GM19351 (cell line): ENCODE results near the gene FARP2.

ENCODE experiments used
- ATAC-seq: cut with Tn5 transposase; IDR thresholded peaks from one replicate; pipeline ENCODE4 v1.9.1; 2021; ENCODE audit warnings: mild to moderate bottlenecking, moderate library complexity; ENCODE audit not compliant: unreplicated experiment

Gene FARP2

DNA sequence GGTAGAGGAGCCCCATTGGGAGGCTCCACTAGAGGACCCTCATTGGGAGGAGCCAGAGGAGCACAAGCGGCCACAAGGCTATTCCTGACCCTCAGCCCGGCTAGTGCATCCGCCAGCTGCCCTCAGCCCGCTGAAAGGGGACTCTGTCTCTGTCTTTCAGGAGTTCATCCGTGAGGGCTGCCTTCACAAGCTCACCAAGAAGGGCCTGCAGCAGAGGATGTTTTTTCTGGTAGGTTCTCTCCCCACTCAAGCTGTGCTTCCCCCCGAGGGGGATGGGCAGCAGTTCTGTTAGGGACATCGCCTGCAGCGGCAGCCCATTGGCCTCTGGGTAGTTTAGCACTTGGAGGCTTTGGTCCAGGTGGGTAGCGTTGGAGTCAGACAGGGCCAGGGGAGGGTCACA, 127.2 kb downstream of the FARP2 start:
- no peak for ATAC-seq

- ATAC-seq: no peak
Measured at GRCh38 chr2:241485172-241485911, 129.3 kb downstream of the FARP2 start.

DNA sequence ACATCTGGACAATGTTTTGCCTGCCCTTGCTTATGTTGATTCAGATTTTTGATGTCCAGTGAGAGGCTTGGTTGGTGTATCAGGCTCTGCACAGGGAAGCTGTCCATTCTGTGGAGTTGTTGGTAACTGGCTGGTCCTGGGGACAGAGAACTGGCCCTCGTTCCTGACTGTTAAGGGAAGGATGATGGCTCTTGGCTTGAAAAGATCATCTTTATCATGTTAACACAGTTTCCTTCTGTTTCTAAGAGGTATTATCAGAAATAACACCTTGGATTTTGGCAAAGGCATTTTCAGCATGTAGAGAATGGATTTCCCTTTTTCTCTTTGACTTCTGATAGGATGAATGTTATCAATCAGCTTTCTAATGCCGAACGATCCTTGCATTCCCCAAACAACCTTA, 133.0 kb downstream of the FARP2 start:
- ATAC-seq: no peak

- ATAC-seq: no peak
Measured at GRCh38 chr2:241489733-241490680, 133.9 kb downstream of the FARP2 start.

GRCh38 chr2:241490825-241491506, 134.9 kb downstream of the FARP2 start:
- no peak for ATAC-seq

DNA sequence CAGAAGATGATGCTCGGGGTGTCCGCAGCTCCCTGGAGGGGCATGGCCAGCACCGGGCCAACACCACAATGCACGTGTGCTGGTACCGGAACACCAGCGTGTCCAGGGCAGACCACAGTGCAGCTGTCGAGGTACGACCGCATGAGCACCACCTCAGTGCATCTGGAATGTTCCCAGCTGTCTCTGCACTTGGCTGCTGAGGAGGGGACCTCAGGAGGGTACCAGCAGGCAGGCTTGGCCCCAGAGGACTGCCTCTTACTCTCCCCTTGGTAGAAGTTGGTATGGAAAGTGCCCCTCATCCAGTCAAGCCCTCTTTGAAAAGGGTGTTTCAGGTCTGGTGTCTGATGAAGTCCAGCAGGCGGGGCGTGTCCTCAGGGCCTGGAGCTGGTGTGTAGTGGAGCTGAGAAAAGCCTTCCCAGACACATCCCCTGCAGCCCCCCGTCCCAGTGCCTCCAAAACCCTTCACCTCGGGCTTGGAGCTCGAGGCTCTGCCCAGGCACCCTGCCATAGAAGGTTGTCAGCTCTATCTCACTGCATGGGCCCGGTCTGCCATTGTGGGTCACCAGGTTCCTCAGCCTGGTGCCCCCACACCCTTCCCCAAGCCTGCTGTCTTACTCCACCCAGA, 135.6 kb downstream of the FARP2 start:
- ATAC-seq: no peak

DNA sequence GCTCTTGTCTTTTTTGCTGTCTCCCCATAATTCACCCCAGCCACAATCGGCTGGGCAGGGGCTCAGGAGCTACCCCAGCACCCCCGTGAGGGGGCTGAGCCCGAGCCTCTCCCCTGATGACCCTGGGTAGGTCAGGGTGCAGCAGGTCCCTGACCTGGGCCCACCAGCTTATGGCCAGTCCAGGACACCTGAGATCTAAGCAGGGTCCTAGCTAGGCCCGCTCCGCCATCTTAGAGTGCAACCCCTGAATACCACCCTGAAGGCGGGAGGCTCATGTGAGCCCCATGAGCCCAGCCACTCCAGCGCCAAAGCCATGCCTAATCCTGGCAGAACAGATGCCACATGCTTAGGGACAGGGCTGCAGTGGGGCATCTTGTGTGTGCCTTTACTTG, 136.1 kb downstream of the FARP2 start:
- no peak for ATAC-seq

DNA sequence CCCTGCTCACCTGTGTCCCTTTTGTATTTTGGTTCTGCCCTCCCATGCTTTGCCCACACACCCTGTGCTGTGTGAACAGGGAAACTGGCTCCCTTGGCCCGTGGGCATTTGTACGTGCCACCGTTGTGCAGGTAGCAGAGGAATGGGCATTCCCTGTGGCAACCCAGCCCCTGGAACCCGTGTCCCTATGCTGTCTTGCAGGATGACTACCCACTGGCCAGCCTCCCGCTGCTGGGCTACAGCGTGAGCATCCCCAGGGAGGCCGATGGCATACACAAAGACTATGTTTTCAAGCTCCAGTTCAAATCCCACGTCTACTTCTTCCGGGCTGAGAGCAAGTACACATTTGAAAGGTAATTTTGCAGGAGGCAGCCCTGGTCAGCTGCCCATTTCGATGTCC, 137.0 kb downstream of the FARP2 start:
- ATAC-seq: no peak

GRCh38 chr2:241494311-241494908, 138.3 kb downstream of the FARP2 start:
- ATAC-seq: no peak

DNA sequence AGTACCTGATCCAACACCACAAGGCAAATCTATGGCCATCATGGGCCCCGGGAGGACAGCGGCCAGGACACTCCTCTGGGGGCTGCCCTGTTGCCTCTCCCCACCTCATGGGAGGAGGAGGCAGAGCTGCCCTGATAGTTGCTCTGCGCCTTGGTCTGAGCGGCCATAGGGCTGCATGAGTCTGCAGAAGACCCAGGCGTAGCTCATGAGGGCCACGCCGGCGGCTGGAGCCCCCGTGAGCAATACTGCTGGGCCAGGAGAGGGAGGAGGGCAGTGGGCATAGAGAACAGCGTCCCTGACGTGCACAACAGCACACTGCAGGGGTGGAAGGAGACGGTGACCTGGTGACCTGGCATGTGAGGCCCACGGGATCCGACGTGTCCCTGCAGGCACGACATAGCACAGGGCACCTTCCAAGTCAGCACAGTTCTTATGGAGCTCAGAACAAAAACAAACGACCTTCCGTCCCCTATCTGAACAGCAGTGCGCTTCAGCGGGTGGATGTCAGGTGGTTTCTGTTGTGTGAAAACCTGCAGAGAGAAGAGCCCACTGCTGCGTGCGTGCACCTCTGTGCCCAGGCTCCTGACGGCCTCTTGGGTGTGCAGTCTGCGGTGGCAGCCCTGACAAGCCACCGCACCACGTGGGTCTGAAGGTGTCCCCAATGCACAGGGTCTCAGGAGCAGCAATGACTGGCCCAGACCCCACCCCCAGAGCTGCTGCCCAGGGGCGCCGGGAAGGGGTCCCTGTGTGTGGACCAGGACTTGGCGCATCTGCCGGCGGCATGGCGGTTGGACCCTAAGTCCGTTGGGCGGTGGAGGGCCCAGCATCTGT, 139.3 kb downstream of the FARP2 start:
- ATAC-seq: no peak

DNA sequence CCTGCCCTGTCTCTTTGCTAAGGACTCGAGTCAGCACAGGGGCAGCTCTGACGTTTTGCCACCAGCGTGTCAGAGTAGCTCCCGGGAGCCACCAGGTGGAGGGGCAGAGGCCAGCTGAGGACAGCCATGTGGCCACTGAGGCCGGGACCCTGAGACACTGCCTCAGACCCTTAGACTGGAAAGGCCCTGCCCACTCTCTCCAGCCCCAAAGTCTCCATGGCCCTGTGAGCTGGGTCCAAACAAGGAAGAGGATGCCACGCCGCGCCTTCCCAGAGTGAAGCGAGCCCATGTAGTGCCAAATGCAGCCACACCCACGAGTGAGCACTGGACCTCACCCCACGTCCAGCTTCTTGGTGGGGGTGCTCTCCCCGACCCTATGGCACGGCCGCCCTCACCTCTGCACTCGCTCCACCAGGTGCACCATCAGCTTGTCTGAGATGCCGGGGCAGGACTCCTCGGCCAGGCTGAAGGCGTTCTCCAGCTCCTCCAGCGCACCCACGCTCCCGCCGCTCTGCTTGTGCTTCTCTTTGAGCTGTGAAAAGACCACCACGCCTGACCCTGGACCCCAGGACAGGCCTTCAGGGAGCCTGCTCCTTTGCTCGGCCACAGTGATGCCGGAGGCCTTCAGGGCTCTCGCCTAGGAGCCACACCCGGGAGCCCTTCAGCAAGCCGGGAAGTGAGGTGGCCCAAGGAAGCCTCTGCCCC, 140.1 kb downstream of the FARP2 start:
- no peak for ATAC-seq

- ATAC-seq: no peak
Measured at GRCh38 chr2:241496904-241497877, 141.1 kb downstream of the FARP2 start.

DNA sequence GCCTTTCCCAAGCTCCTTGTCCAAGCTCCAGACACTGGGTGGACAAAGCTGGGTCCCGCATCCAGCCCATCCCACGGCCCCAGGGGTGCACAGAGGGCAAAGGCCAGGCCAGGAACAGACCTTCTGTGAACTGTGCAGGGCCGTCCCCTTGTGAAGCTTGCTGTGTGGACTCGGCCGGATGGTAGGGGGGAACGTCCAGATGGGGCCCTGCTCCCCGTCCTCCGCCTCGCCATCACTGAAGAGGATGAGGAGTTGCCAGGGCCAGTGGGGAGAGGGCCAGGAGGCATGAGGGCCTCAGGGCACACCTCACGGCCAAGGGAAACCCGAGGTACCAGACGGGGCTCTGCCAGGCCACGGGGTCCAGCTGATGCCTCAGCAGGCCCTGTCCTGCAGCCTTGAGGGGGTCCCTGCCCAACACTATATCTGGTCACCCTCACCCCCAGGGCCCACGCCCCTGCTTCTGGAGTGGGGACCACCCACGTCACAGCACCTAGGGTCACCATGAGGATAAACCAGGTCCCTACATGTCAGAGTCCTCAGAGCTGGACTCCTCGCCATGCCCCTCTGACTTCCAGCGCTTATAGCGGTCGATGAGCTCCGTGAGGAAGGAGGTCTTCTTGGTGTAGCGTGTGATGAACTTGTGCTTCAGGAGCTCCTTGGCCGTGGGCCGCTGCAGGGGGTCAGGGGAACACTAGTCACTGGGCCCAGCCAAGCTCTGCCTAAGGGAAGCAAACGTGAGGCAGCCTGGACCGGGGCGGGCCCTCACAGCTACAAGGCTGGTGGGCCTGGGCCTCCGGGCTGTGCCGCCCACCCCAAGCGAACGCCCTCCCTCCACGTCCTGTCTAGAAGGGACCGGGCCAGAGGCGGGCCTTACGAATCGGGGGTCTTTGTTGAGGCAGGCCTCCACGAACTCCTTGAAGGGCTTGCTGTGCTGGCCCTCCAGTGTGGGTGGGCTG, 142.3 kb downstream of the FARP2 start:
- ATAC-seq: no peak

- ATAC-seq: no peak
Measured at GRCh38 chr2:241499146-241499965, 143.3 kb downstream of the FARP2 start.

- no peak for ATAC-seq
Measured at GRCh38 chr2:241500016-241500415, 143.9 kb downstream of the FARP2 start.

GRCh38 chr2:241500431-241500975, 144.4 kb downstream of the FARP2 start:
- no peak for ATAC-seq
